ENCODE results near the gene ERF.
A peak's percentile ranks its signal among the peaks of the same experiment; 100 is the strongest.

Gene ERF

DNA sequence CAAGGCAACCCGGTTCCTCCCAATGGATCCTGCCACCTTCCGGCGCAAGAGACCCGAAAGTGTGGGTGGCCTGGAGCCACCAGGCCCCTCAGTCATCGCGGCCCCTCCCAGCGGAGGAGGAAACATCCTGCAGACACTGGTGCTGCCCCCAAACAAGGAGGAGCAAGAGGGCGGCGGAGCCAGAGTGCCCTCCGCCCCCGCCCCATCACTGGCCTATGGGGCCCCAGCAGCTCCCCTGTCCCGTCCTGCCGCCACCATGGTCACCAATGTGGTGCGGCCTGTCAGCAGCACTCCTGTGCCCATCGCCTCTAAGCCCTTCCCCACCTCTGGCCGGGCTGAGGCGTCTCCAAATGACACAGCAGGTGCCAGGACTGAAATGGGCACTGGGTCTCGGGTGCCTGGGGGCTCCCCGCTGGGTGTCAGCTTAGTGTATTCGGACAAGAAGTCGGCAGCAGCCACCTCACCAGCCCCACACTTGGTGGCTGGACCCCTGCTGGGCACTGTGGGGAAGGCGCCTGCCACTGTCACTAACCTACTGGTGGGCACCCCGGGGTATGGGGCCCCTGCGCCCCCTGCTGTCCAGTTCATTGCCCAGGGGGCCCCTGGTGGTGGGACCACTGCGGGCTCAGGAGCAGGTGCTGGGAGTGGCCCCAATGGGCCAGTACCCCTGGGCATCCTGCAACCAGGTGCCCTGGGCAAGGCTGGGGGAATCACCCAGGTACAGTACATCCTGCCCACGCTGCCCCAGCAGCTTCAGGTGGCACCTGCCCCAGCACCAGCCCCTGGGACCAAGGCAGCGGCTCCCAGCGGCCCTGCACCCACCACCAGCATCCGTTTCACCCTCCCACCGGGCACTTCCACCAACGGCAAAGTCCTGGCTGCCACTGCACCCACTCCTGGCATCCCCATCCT, 35.9 kb upstream of the ERF start:
- Mint-ChIP-seq H3K4me1 (peaks cover 15% of the 10 kb centered on the region), H3K4me3 (no peak overlapping the region), H3K36me3 (peaks cover 15% of the 10 kb centered on the region), H3K9me3 (no peaks in the 10 kb centered on the region), H3K27me3 (no peaks in the 10 kb centered on the region), H3K27ac (peak overlapping the region; percentile 87)
- ATAC-seq (ENCODE audit: low read depth): peak; percentile 86
- peak; percentile 62 to 67 for DNase-seq (ENCODE audit: low spot score in 2 of 2)

DNA sequence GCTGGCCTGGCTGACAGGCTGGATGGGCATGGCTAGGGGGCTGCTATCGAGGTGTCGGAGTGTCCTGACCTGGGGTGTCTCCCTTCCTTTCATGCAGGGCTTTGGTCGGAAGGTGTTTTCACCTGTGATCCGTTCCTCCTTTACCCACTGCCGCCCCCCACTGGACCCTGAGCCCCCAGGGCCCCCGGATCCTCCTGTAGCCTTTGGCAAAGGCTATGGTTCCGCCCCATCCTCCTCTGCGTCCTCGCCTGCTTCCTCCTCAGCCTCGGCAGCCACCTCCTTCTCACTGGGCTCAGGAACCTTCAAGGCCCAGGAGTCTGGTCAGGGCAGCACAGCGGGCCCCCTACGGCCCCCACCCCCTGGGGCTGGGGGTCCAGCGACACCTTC, 35.2 kb upstream of the ERF start:
- ATAC-seq (ENCODE audit: low read depth) (no peak), DNase-seq (ENCODE audit: low spot score in 2 of 2) (no peak)
- Mint-ChIP-seq H3K4me1 (peaks cover 21% of the 10 kb centered on the region), H3K9me3 (no peaks in the 10 kb centered on the region), H3K4me3 (no peak overlapping the region), H3K27me3 (no peaks in the 10 kb centered on the region), H3K27ac (no peak overlapping the region), H3K36me3 (peaks cover 15% of the 10 kb centered on the region)

- H3K27ac Mint-ChIP-seq: no peak overlapping the region
- no peak for ATAC-seq (ENCODE audit: low read depth)
- no peaks in the 10 kb centered on the region for H3K27me3 Mint-ChIP-seq
- H3K4me3 Mint-ChIP-seq: no peak overlapping the region
- no peaks in the 10 kb centered on the region for H3K9me3 Mint-ChIP-seq
- DNase-seq (ENCODE audit: low spot score in 2 of 2): no peak
- H3K36me3 Mint-ChIP-seq: peaks cover 15% of the 10 kb centered on the region
- peaks cover 26% of the 10 kb centered on the region for H3K4me1 Mint-ChIP-seq
Observed at GRCh38 chr19:42289556-42290041, 34.7 kb upstream of the ERF start.

GRCh38 chr19:42288881-42289555, 34.1 kb upstream of the ERF start:
- H3K4me1 Mint-ChIP-seq: peaks cover 27% of the 10 kb centered on the region
- no peak overlapping the region for H3K4me3 Mint-ChIP-seq
- no peak for ATAC-seq (ENCODE audit: low read depth)
- no peaks in the 10 kb centered on the region for H3K27me3 Mint-ChIP-seq
- peaks cover 15% of the 10 kb centered on the region for H3K36me3 Mint-ChIP-seq
- H3K27ac Mint-ChIP-seq: no peak overlapping the region
- no peaks in the 10 kb centered on the region for H3K9me3 Mint-ChIP-seq
- DNase-seq (ENCODE audit: low spot score in 2 of 2): no peak

- no peaks in the 10 kb centered on the region for H3K27me3 Mint-ChIP-seq
- ATAC-seq (ENCODE audit: low read depth) (no peak), DNase-seq (ENCODE audit: low spot score in 2 of 2) (no peak)
- no peak overlapping the region for H3K4me3 Mint-ChIP-seq
- H3K36me3 Mint-ChIP-seq: peaks cover 12% of the 10 kb centered on the region
- H3K4me1 Mint-ChIP-seq: peaks cover 27% of the 10 kb centered on the region
- no peaks in the 10 kb centered on the region for H3K9me3 Mint-ChIP-seq
- no peak overlapping the region for H3K27ac Mint-ChIP-seq
Observed at GRCh38 chr19:42288387-42288786, 33.5 kb upstream of the ERF start.

- no peaks in the 10 kb centered on the region for H3K9me3 Mint-ChIP-seq
- ATAC-seq (ENCODE audit: low read depth): no peak
- DNase-seq (ENCODE audit: low spot score in 2 of 2): no peak
- peaks cover 10% of the 10 kb centered on the region for H3K36me3 Mint-ChIP-seq
- no peaks in the 10 kb centered on the region for H3K27me3 Mint-ChIP-seq
- no peak overlapping the region for H3K4me3 Mint-ChIP-seq
- no peak overlapping the region for H3K27ac Mint-ChIP-seq
- peaks cover 24% of the 10 kb centered on the region for H3K4me1 Mint-ChIP-seq
Observed at GRCh38 chr19:42287827-42288107, 32.8 kb upstream of the ERF start.

GRCh38 chr19:42287017-42287826, 32.3 kb upstream of the ERF start:
- H3K36me3 Mint-ChIP-seq: peaks cover 10% of the 10 kb centered on the region
- DNase-seq (ENCODE audit: low spot score in 2 of 2) (no peak), ATAC-seq (ENCODE audit: low read depth) (no peak)
- H3K4me3 Mint-ChIP-seq: no peak overlapping the region
- H3K4me1 Mint-ChIP-seq: peaks cover 27% of the 10 kb centered on the region
- H3K27ac Mint-ChIP-seq: no peak overlapping the region
- H3K27me3 Mint-ChIP-seq: no peaks in the 10 kb centered on the region
- H3K9me3 Mint-ChIP-seq: no peaks in the 10 kb centered on the region

DNA sequence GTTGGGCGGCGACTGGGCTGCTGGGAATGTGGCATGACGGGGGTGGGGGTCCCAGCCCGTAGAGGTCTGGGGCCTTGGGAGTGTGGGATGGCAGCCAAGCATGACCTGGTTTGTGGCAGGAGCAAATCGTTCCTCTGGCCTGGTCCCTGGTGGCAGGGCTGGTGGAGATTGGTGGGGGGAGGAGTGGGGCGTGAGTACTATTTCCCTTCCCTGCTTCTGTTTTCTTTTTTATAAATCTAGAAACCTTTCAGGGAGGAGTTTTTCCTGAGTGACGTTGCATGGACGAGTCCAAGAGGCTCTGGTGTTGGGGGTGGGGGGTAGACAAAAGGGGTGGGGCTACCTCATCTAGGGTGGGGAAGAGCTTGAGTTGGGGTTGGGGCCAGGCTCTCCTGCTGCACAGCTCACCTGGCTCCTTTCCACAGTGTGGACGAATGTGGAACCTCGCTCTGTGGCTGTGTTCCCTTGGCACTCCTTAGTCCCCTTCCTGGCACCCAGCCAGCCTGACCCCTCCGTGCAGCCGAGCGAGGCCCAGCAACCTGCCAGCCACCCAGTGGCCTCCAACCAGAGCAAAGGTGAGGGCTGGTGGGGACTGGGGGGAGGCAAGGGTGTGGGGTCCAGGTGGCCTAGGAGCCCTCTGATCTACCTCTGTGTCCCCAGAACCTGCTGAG, 31.6 kb upstream of the ERF start:
- Mint-ChIP-seq H3K36me3 (peaks cover 6% of the 10 kb centered on the region), H3K27ac (peak overlapping the region; percentile 76), H3K4me3 (peak overlapping the region; percentile 94), H3K27me3 (no peaks in the 10 kb centered on the region), H3K4me1 (peaks cover 28% of the 10 kb centered on the region), H3K9me3 (no peaks in the 10 kb centered on the region)
- no peak for ATAC-seq (ENCODE audit: low read depth)
- DNase-seq (ENCODE audit: low spot score in 2 of 2): no peak

GRCh38 chr19:42285988-42286348, 31.0 kb upstream of the ERF start:
- no peak for ATAC-seq (ENCODE audit: low read depth)
- H3K4me3 Mint-ChIP-seq: peak overlapping the region; percentile 94
- H3K9me3 Mint-ChIP-seq: no peaks in the 10 kb centered on the region
- peak overlapping the region; percentile 76 for H3K27ac Mint-ChIP-seq
- H3K27me3 Mint-ChIP-seq: no peaks in the 10 kb centered on the region
- DNase-seq (ENCODE audit: low spot score in 2 of 2): no peak
- H3K36me3 Mint-ChIP-seq: peaks cover 3% of the 10 kb centered on the region
- peaks cover 29% of the 10 kb centered on the region for H3K4me1 Mint-ChIP-seq

DNA sequence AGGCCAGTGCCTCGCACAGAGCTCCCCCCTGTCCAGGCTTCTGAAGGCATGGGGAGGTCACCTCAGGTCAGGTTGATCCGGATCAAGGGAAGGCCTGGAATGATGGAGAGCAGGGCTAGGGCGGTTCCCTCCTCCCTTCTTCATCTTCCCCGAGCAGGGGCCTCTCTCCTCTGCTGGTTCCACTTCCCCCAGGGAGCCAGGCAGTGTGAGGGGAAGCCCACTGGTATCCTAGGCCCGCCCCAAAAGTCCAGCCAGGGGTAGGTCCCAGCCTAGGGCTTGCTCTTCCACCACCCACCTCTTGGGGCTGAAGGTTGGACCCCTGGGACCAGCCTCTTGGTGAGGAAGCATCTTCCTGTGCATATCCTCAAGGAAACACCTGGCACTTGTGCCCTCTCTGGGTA, 30.6 kb upstream of the ERF start:
- ATAC-seq (ENCODE audit: low read depth): no peak
- H3K4me1 Mint-ChIP-seq: peaks cover 29% of the 10 kb centered on the region
- DNase-seq (ENCODE audit: low spot score in 2 of 2): no peak
- peak overlapping the region; percentile 76 for H3K27ac Mint-ChIP-seq
- peaks cover 3% of the 10 kb centered on the region for H3K36me3 Mint-ChIP-seq
- H3K9me3 Mint-ChIP-seq: no peaks in the 10 kb centered on the region
- peak overlapping the region; percentile 94 for H3K4me3 Mint-ChIP-seq
- H3K27me3 Mint-ChIP-seq: no peaks in the 10 kb centered on the region

DNA sequence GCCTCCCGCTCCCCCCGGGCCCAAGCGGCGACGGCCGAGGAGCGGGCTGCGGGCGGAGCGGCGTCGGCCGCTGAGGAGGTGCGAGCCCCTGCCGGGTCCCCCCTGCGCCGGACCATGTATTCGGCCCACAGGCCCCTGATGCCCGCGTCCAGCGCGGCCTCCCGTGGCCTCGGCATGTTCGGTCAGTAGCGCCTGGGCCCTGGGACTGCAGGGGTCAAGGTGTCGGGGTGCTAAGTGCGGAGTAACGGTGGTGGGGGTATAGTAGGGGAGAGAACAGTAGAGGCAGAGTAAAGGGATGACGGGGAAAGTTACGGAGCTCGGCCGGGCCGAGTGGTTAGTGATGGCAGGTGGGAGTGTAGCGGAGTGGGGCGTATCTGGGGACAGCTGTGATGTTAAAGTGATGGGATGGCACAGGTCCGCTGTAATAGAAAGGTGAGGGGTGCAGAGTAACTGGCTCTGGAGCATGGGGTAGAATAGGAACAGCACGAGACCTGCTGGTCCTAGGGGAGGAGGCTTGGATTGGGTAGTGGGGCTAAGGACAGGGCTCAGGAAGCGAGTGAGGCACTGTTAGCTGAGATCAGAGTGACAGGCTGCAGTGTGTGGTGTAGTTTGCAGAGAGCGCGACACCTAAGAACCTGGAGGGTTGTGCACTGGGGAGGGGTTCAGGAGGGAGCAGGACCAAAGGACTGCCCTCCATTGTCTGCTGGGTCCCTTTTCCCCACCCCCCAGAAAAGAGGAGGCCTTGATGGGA, 29.8 kb upstream of the ERF start:
- no peak for DNase-seq (ENCODE audit: low spot score in 2 of 2)
- Mint-ChIP-seq H3K4me1 (peaks cover 29% of the 10 kb centered on the region), H3K4me3 (peak overlapping the region; percentile 94), H3K9me3 (no peaks in the 10 kb centered on the region), H3K27me3 (no peaks in the 10 kb centered on the region), H3K36me3 (peaks cover 3% of the 10 kb centered on the region), H3K27ac (peak overlapping the region; percentile 76)
- ATAC-seq (ENCODE audit: low read depth): no peak

GRCh38 chr19:42284066-42284501, 29.2 kb upstream of the ERF start:
- peak in 1 of 2 donors; percentile 84 for DNase-seq (ENCODE audit: low spot score in 2 of 2)
- Mint-ChIP-seq H3K27ac (no peak overlapping the region), H3K4me3 (no peak overlapping the region), H3K9me3 (no peaks in the 10 kb centered on the region), H3K4me1 (peaks cover 35% of the 10 kb centered on the region), H3K36me3 (peaks cover 3% of the 10 kb centered on the region), H3K27me3 (no peaks in the 10 kb centered on the region)
- peak; percentile 39 for ATAC-seq (ENCODE audit: low read depth)

Measured in memory B cell (primary cell).